ENCODE results near the gene ECD. TPM values are rescaled to one million over a fixed set of nuclear protein-coding genes. Genes with fewer than 3 reads are reported as not detected.

Gene ECD
- total RNA-seq, 4 donors from 2014 or later = 29.8 to 35.4 (median 31.3) TPM

- DNase-seq (ENCODE audit: low spot score in 2 of 2) = peak in 1 of 2 donors; percentile 22
- 39 to 44% methylated on average over 2 of the region's 2 CpGs for WGBS, 2 donors
- intact Hi-C loops (cut with DNase I; ENCODE audit: low total_unique reads) = no loop called here
- H3K4me3 ChIP-seq (ENCODE audit: low read depth, poor library complexity, severe bottlenecking) = no peak overlapping the region
- TF ChIP-seq POLR2A (IDR thresholded peaks at IDR 0.05) = no peak
- TF ChIP-seq CTCF (IDR thresholded peaks at IDR 0.05) = no peak
Measured at GRCh38 chr10:73207883-73208282, 40.1 kb upstream of the ECD start.

- 96 to 97% methylated on average over 5 of the region's 5 CpGs for whole genome bisulfite sequencing, 2 donors
- DNase-seq (ENCODE audit: low spot score in 2 of 2) = no peak
- no peak overlapping the region for H3K4me3 ChIP-seq (ENCODE audit: low read depth, poor library complexity, severe bottlenecking)
- intact Hi-C loops (cut with DNase I; ENCODE audit: low total_unique reads) = no loop called here
- TF ChIP-seq CTCF (IDR thresholded peaks at IDR 0.05) (no peak), POLR2A (IDR thresholded peaks at IDR 0.05) (no peak)
Measured at GRCh38 chr10:73206385-73206784, 38.6 kb upstream of the ECD start.

- no peak for TF ChIP-seq POLR2A (IDR thresholded peaks at IDR 0.05)
- no peak for TF ChIP-seq CTCF (IDR thresholded peaks at IDR 0.05)
- H3K4me3 ChIP-seq (ENCODE audit: low read depth, poor library complexity, severe bottlenecking) = no peak overlapping the region
- WGBS, 2 donors = 100% methylated on average over 1 of the region's 1 CpG
- DNase-seq (ENCODE audit: low spot score in 2 of 2) = no peak
- intact Hi-C loops (cut with DNase I; ENCODE audit: low total_unique reads) = no loop called here
Measured at GRCh38 chr10:73205890-73206289, 38.1 kb upstream of the ECD start.

- intact Hi-C loops (cut with DNase I; ENCODE audit: low total_unique reads) = no loop called here
- DNase-seq (ENCODE audit: low spot score in 2 of 2) = no peak
- 88 to 94% methylated on average over 3 of the region's 3 CpGs for WGBS, 2 donors
- TF ChIP-seq POLR2A (IDR thresholded peaks at IDR 0.05) (no peak), CTCF (IDR thresholded peaks at IDR 0.05) (no peak)
- H3K4me3 ChIP-seq (ENCODE audit: low read depth, poor library complexity, severe bottlenecking) = no peak overlapping the region
Measured at GRCh38 chr10:73205081-73205480, 37.3 kb upstream of the ECD start.

GRCh38 chr10:73190188-73190587 is 22.4 kb upstream of the ECD start:
- DNase-seq (ENCODE audit: low spot score in 2 of 2) = no peak
- TF ChIP-seq POLR2A (IDR thresholded peaks at IDR 0.05) (no peak), CTCF (IDR thresholded peaks at IDR 0.05) (no peak)
- H3K4me3 ChIP-seq (ENCODE audit: low read depth, poor library complexity, severe bottlenecking) = no peak overlapping the region
- WGBS, 2 donors = 95 to 98% methylated on average over 5 of the region's 5 CpGs
- intact Hi-C loops (cut with DNase I; ENCODE audit: low total_unique reads) = no loop called here

GRCh38 chr10:73186266-73186665 is 18.5 kb upstream of the ECD start:
- 88 to 89% methylated on average over 1 of the region's 1 CpG for WGBS, 2 donors
- intact Hi-C loops (cut with DNase I; ENCODE audit: low total_unique reads) = no loop called here
- no peak for TF ChIP-seq CTCF (IDR thresholded peaks at IDR 0.05)
- TF ChIP-seq POLR2A (IDR thresholded peaks at IDR 0.05) = no peak
- no peak overlapping the region for H3K4me3 ChIP-seq (ENCODE audit: low read depth, poor library complexity, severe bottlenecking)
- no peak for DNase-seq (ENCODE audit: low spot score in 2 of 2)

Data from lower leg skin (tissue), 4 donors.